Measurements from ENCODE around the gene PLVAP.

PLVAP gene

DNA sequence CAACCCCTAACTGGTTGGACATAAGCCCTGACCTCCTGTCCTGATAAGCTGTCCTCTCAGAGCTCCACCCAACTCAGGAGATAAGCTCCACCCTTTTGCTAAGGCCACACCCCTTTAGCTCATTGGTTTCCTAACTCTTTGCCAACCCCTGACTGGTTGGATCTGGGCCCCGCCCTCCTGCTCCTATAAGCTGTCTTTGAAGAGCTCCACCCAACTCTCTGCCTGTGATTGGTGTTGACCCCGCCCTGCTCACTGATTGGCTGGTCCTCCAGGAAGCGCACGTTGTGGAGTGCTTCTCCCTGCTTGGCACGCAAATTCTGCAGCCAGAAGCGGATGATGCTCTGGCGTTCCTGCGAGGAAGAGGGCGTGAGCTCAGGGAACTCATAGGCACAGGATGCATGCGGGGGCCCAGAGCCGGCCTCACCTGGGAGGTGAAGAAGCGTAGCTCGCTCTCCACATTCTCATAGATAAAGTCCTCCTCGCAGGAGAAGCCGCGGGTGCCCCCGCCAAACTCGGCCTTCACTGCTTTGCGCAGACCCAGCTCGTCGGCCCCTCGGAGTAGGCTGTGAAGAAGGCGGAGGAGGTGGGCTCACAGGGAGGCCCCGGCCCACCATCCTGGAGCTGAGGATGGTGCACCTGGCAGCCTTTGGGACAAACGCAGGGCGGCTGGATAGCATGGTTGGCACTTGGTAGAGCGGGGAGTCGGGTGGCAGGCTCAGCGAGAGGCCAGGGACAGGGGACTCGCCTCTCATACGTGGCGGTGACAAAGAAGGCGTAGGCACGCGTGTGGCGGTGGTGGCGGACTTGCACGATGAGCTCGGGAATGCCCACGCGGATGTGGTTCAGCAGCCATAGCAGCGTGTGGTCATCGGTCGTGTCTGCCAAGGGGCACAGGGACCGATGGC, 44.2 kb downstream of the PLVAP start:
- DNase-seq: no peak

DNA sequence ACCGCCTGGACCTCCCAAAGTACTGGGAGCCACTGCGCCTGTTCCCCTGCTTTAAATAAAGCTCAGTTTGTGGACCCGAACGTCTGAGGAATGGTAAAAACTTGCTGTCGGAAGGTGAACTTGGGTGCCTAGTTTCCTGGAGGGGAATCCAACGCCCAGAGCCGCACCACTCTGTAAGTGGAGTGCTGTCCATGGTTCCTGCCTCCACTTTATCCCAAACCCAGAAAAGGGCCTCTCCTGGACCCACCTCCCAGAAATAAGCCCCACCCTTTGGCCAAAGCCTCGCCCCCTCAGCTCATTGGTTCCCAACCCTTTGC, 44.8 kb downstream of the PLVAP start:
- DNase-seq: no peak

DNA sequence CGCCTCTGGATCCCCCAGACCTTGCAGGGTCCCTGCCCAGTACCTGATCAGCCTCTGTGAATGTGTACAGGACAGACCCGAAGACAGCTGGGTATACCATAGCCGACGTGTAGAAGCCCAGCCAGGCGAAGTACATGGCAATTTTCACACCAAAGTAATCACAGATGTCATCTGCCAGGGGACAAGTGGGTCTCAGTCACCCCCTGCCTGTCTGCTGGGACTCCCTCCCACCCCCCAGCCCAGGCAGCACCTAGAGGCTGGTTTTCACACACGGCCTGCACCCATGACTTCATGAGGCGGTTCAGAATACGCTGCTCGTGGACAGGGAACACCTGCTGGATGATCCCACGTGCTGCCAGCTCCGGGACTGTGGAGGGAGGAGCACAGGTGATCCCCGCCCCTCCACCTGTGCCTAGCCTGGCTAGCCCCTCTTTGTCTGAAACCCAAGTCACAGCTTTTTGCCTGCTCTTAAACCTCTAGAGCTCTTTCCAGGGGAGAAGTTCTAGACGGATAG, 46.0 kb downstream of the PLVAP start:
- no peak for DNase-seq

DNA sequence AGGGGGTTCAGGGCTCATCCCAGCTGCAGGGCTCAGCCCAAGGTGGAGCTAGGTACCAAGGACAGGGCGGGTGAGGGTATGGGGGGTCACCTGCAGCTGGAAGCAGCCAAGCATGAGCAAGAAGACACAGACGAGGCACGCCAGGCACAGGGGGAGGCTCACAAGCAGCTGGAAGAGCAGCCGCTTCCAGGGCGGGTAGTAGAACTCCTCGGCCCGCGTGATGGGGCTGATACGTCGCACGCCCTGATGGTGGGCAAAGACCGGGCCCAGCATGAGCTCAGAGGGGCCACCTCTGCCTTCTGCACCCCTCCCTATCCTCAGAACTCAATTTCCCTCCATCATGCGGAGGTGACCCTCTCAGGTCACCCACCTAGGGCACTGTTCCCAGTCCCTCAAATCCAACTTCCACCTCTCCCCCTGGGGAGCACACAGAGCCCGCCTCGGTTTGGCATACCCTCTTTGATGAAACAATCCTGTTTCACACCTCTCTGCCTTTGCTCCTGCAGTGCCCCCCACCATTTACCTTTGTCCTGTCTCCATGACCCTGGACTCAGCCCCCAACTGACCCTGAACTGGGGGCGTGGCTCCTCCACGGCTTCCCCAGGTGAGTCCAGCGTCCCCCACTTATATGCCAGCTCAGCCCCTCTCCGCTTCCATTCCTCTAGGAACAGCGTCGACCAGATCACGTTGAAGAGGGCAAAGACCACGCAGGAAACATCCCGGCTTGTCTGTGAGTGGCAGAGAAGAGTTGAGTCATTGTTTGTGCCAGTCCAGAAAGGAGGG, 46.7 kb downstream of the PLVAP start:
- DNase-seq: no peak

DNA sequence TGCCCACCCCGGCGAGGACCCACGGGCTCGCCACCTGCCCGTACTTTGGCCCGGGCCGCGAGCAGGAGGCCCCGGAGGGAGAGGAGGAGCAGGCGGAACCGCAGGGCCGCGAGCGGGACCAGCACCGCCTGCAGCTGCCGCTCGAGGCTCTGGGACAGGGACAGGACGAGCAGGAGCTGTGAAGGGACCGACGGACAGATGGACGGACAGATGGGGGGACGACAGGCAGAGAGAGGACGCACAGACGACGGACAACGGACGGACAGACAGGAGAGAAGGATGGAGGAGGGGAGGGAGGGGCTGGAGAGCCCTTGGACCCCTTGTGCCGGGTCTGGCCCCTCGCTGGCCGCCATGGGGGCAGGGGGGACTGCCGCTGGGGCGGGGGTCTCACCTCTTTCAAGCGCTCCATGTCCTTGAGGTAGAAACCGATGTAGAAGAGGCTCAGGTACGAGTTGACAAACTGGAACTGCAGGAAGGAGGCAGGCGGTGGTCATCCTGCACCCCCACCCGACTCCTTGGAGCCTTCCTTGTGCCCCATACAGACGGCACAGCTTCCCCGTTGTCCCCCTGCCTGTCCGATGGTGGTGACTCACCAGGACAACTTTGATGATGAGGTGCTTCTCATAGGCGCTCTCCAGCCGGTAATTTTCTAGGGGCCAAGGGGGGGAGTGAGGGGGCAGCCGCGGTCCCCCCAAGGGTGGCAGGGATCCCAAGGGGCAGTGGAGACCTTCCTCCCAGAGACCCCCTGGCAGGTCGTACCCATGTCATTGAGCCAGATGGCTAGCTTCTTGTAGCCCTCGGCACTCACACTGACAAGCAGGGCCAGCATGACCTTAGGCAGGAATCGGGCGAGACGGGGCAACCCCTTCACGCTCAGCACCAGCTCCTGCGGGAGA, 47.5 kb downstream of the PLVAP start:
- no peak for DNase-seq

DNA sequence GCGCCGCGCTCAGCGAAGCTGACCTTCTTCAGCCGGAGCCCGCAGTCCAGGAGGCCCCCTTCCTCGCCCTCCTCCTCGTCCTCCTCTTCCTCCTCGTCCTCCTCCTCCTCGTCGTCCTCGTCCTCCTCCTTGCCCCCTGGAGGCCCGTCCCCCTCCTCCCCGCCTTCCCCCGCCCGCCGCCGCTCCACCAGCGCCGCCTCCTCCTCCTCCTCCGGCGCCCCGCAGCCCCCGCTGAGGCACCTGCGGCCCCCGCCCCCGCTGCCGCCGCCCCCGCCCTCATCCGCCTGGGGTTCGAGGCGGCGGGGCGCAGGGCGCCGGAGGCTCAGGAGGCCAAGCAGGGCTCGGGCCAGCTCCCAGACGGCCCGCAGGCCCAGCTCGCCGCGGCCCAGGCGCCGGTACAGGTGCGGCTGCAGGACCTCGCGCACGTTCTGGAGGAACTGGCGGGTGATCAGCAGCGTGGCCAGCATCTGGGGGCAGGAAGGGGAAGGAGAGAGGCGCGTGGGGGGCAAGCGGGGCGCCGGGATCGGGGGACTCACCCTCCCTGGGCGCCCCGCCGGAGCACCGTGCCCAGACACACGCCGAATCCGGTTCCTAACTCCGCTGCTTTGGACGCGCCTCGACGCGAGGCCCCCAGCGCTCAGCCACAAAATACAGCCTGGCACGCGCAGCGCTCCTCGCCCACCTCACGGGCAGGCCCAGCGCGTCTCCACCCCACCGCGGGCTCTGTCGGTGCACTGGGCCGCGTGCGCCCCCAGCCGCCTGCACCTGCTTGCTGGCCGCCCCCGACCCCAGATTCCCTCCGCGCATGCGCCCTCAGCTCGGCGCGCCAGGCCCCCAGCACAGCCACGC, 48.4 kb downstream of the PLVAP start:
- no peak for DNase-seq

DNA sequence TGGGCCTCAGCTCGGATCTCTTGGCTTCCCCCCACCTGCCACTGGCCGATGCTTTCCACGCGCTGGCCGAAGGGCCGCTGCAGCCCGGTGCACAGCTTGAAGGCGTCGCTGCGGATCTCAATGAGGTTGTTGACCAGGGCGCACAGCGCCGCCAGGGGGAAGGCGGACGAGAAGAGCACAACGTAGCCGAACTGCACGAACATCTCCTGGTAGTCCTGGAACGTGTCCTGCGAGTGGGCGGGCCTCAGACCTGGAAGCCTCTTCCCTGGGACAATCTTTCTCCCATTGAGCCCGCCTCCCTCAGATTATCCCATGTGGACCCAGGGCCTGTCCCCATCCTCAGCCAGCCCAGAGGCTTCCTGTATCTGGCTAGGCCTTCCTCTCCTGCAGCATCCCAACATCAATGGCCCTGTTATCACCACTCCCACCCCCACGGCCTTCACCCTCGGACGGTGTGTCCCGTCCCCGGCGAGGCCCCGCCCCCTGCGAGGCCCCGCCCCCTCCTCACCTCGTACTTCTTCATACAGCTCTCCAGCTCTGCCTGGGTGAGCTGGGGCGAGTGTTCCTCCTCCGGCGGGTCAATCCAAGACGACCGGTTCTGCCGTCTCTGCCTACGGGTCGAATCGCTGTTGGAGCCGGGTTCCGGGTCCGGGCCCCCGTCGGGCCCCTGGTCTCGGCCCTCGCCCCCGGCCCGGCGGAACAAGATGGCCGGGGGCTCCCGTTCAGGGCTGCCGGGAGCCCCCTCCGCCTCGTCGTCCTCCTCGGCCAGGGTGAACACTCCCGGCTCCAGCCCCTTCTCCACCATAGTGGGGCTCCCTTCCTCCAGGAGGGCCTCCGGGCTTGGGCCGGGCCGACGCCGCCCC, 49.3 kb downstream of the PLVAP start:
- DNase-seq: no peak

DNA sequence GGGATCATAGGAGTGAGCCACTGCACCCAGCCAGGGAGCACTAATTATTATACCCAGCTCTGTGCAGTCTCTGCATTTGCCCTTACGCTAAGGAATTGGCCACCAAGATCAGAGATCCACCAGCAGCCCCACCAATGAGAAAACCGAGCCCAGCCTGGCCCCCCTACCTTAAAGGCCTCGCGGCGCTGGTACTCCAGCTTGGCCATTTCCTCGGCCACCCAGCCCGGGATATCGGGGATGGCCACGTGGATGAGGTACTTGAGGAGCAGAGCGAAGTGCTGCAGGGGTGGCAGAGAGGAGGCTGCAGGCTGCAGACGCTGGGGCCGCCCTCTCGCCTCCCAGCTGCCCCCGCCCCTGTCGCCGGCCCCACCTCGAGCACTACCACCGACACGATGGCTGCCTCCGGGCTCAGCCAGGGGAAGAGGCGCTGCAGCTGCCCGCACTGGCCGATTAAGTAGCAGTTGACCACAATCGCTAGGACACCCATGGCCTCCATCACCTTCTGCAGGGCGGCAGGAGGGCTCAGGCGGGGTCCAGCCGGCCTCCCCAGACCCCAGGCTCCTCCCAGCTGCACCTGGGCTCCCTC, 50.0 kb downstream of the PLVAP start:
- DNase-seq: no peak

DNA sequence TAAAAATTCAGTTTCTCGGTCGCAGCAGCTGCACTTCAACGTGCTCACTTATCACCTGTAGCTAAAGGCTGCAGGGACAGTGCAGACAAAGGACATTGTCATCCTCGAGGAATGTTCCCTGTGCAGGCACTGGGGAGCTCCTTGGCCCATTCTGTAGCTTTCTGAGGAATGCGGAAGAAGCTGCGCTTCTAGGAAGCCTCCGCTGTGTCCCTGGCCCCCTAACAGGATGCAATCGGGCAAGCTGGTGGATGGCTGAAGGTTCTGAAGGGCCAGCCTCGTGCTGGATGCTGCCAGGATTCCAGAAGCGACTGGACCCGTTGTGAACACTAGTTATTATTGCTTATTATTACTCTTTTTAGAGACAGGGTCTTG, 50.6 kb downstream of the PLVAP start:
- DNase-seq: no peak

DNA sequence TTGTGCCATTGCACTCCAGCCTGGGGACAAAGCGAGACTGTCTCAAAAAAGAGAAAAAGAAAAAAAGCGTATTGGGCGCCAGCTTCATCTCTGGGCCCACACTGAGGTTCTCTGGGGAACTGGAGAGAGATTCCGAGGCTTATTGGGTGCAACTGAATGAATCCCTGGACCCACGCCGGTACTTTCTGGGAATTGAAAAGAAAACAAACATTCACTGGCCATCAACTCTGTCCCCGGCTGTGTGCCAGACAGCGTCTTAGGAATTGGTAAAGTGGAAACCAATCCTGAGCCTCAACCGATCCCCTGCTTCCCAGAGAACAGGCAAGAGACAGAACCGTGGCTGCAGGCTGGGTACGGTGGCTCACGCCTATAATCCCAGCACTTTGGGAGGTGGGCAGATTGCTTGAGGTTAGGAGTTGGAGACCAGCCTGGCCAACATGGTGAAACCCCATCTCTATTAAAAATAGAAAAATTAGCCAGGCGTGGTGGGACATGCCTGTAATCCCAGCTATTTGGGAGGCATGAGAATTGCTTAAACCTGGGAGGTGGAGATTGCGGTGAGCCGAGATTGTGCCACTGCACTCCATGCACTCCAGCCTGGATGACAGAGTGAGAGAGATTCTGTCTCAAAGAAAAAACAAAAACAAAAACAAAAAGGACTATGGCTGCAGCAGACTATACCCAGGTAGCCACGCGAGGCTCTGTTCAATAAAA, 51.1 kb downstream of the PLVAP start:
- no peak for DNase-seq

DNA sequence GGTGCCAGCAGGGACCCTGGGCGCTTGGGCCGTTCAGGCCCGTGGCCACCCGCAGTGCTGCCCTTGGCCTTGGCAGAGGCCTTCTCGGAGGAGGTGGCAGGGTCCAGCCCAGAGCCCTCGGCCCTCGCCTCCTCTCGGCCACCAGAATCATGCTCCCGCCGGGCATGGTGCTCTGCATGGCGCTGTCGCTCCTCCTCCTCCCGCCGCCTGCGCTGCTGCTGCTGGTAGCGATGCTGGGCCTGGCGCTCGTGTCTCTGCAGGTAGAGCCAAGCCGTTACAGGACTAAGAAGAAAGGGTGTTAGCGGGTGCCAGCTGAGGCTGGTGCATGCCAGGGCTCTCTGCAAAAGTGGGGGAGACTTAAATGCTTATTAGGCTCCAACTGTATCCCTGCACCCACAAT, 52.0 kb downstream of the PLVAP start:
- no peak for DNase-seq

DNA sequence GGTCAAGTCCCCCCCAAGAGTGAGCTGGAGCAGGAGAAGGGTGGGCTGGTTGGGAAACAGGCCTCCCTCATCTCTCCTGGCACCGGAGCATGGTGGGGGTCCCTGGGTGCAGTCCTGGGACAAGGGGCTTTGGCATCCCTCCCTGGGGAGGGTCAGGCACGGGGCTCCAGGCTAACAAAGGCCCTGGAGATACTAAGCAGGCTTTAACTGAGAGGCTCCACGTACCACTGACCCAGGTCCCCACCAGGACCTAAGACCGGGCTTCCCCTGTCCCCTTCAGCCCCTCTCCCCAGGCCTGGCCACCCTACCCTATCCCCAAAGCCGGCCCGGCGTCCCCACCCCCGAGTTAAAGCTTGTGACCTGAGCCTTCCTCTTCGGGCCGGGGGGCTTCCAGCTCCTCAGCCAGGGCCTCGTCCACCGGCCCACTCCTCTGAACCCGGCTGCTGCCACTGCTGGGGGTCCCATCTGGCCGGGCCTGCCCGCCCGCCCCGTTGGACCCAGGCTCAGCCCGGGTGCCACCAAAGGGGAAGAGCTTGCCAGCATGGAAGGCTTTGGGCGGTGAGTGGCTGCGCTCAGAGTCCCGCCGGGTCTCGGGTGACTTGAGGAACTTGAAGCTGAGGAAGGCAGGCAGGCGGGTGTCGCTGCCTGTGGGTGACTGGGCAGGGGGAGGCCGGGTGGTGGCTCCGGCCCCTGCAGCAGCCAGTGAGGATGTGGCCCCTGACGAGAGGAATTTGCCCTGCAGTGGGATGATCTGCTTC, 52.6 kb downstream of the PLVAP start:
- DNase-seq: no peak

DNA sequence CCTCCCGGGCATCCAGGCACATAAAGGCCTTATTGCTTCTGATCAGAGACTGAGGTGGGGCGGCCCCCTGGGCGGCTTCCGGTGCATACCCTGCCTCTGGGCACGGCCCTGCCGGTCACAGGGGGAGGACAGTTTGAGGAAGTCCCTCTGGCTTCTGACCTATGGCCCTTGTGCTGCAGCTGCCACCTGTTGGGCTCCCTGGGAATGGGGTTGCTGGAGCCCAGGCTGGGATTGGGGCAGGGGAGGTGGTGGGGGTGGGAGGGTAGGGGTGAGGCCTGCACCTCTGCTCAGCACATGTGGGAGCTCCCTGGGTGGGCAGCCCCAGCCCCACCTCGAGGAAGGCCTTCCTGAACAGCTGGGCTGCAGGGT, 53.2 kb downstream of the PLVAP start:
- DNase-seq: no peak

DNA sequence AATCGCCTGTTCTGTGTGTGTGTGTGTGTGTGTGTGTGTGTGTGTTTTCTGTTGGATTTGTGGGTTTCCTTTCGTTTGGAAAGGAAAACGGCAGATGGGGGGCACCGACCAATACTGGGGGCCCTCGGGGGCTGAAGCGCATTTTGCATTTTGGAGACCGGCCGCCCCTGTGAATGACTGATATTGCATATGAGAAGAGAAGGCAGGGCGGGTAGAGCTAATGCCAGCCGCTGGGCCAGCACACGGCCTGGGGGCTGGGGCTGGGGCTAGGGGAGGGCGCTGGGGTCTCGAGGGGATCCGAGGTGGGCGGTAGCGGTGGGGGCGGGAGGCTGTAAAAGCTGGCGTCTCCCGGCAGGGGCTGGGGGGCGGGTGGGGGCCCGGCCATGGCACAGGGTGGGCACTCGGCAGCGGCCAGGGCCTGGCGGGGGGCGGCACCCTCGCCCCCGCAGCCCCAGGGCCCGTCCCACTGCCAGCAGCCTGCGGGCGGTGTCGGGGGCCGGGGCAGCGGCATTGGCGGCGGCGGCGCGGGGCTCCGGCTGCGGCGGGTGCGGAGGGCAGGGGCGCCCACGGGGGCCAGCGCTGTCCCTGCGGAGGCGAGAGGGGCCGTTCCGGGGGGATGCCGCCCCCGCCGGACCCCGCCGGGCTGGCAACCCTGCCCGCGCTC, 53.7 kb downstream of the PLVAP start:
- no peak for DNase-seq

DNA sequence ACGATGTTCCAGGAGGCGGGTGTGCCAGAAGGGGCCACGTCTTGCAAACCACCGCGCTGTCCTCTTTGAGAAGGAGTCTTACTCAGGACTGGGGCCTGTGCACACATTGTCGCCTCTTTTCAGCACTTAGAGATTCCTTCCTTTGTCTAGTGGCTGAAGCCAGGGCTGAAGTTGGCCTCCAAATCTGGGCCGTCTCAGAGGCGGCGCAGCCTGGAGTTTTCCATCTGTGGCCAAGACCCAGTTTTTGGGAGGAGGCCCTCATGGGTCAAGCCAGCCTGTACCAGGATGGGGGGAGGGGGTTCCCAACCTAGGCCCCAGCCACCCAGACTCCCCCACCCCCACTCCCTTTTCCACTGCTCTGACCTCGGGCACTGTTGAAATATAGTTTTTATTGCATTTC, 54.3 kb downstream of the PLVAP start:
- no peak for DNase-seq

DNA sequence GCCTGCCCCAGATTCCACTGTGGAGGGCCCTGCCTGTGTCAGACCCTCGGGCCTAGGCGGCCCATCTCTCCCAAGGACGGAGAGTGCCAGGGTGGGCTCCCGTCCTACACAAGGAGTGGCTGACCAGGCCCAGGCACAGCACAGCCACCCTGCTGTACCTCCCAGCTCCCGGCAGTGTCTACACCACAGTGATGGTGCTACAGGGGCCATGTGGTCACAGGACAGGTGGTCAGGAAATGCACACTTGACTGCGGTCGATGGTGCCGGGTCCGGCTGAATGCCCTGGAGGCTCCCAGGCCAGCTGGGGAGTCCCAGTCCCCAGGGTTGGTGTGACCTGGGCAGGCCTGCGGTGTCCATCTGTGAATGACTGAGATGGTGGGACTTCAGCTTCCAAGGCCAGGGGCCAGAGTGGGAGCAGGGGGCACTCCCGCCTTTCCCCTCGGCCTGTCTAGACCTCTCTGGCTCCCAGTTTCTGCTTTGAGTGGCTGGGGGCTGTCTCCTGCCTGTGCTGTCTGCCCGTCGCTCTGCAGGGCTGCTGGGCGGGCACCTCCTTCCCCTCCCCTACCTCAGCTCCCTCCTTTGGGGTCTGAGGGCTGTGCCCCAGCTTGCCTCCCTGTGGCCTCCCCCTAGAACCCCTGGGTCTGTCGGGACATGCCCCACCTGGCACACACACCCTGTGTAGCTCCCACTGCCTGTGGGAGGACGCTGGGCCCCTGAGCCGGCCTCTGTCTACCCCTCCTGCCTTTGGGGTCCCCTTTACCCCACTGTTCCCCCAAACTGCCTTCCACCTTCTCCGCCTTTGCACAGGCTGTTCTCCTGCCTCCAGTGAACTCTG, 55.3 kb downstream of the PLVAP start:
- DNase-seq: no peak

DNA sequence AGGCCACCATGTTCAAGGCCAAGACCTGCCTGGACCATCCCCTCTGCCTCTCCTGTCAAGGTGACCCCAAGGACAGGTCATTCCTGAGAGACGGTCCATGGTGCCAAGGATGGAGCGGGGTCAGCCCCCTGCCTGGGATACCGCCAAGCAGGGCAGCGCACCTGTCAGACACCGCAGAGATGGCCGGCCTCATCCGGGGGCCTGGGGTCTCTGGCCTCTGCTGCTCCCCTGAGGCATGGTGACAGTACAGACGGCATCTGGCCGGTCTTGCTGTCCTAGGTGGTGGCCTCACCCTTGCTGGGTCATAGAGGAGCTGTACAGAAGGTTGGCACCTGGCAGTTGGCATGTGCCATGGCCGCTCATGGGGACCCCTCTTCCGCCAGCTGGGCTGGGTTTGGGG, 56.7 kb downstream of the PLVAP start:
- no peak for DNase-seq

All from NCI-H1436 treated with DMSO at 0.1 percent for 48 hours (cell line).